ENCODE measurements around the gene PHF2.
"Not testable (repeated sequence)": the region's sequence is repeated elsewhere in the genome, so short reads cannot be mapped to it uniquely, and the experiment has no call there.

PHF2 gene

GRCh38 chr9:93655621-93656425 lies 79.4 kb downstream of the PHF2 start:
- DNase-seq, result no peak

GRCh38 chr9:93656426-93657239 lies 80.2 kb downstream of the PHF2 start:
- no peak for DNase-seq

GRCh38 chr9:93657331-93658111 lies 81.1 kb downstream of the PHF2 start:
- no peak for DNase-seq

GRCh38 chr9:93658184-93658925 lies 82.0 kb downstream of the PHF2 start:
- DNase-seq, result no peak

GRCh38 chr9:93659044-93659836 lies 82.9 kb downstream of the PHF2 start:
- DNase-seq, result no peak

- no peak for DNase-seq
Observed at GRCh38 chr9:93659837-93660177, 83.4 kb downstream of the PHF2 start.

GRCh38 chr9:93660352-93661046 lies 84.1 kb downstream of the PHF2 start:
- DNase-seq, result no peak

- DNase-seq, result no peak
Observed at GRCh38 chr9:93661591-93661990, 85.2 kb downstream of the PHF2 start.

GRCh38 chr9:93662016-93662638 lies 85.7 kb downstream of the PHF2 start:
- DNase-seq, result no peak

GRCh38 chr9:93662952-93663572 lies 86.7 kb downstream of the PHF2 start:
- no peak for DNase-seq

GRCh38 chr9:93663877-93664548 lies 87.6 kb downstream of the PHF2 start:
- DNase-seq, result no peak

GRCh38 chr9:93664549-93665120 lies 88.3 kb downstream of the PHF2 start:
- DNase-seq, result no peak

GRCh38 chr9:93665128-93665636 lies 88.8 kb downstream of the PHF2 start:
- no peak for DNase-seq

GRCh38 chr9:93665637-93666438 lies 89.5 kb downstream of the PHF2 start:
- DNase-seq, result no peak

- DNase-seq, result not testable (repeated sequence)
Observed at GRCh38 chr9:93666439-93666784, 90.0 kb downstream of the PHF2 start.

GRCh38 chr9:93667006-93667405 lies 90.6 kb downstream of the PHF2 start:
- no peak for DNase-seq

- DNase-seq, result no peak
Observed at GRCh38 chr9:93667627-93668026, 91.2 kb downstream of the PHF2 start.

- DNase-seq, result no peak
Observed at GRCh38 chr9:93668261-93668871, 92.0 kb downstream of the PHF2 start.

Measured in GOT3 (cell line).